ENCODE measurements around the gene DOCK1.

DNA sequence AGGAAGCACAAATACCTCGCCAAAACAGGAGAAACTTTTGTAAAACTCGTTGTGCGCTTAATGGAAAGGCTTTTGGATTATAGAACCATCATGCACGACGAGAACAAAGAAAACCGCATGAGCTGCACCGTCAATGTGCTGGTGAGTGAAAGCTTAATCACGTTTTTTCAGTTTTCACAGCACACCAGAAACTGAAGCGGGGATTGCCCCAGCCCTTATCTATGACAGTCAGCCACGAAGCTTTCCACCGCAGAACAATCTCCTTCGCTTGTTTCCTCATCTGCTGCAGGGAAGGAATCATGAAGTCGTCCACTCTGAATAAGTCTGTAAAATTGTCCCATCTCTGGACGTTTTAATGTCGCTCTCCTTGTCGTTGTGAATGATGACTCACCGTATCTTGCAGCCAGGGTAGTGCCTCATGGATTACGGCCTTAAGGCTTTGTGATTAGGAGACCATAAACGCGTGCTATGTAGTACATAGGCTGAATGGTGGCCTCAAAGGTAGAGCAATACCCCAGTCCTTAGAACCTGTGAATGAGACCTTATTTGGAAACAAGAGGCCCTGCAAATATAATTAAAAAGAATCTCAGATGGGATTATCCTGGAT is 468.9 kb downstream of the DOCK1 start:
- TF ChIP-seq TAF1 (IDR thresholded peaks at IDR 0.05; ENCODE audit: low read depth, low read length): no peak
- no peak for TF ChIP-seq POLR2AphosphoS5 (IDR thresholded peaks at IDR 0.05; ENCODE audit: low read depth, low read length)
- no peak for TF ChIP-seq POLR2A (IDR thresholded peaks at IDR 0.05; ENCODE audit: low read depth, low read length)
- TF ChIP-seq PAX5 (IDR thresholded peaks at IDR 0.05; ENCODE audit: insufficient read depth, low read length, severe bottlenecking): no peak

All from GM12891 (cell line).